H1 (cell line): ENCODE results near the gene CAST.

Experiments
- BACH1 ChIP-seq: IDR thresholded peaks from 2 replicates; pipeline ENCODE4 v1.6.1; 2012; ENCODE audit warnings: low read length, improper control_type of control experiment
- CBX5 ChIP-seq: fragments of 300-800, 300-1000 bp; sonication (generic); IDR thresholded peaks from 2 replicates; pipeline ENCODE4 v1.7.1; 2016; ENCODE audit warnings: antibody characterized with exemption, low read length, low read depth
- CBX8 ChIP-seq: fragments of 300-800, 300-1000 bp; sonication (generic); IDR thresholded peaks from 2 replicates; pipeline ENCODE4 v1.7.1; 2016; ENCODE audit warnings: low read depth, low read length, borderline replicate concordance
- JUN ChIP-seq: IDR thresholded peaks from 2 replicates; pipeline ENCODE4 v1.6.1; 2011; ENCODE audit warnings: low read depth, mild to moderate bottlenecking, improper control_type of control experiment, low read length
- POLR2A ChIP-seq, 2 experiments: IDR thresholded peaks; 1 replicate in 1 of 2; 2 replicates in 1 of 2; pipeline ENCODE4 v1.6.1; 2011; ENCODE audit warnings: low read depth in 2 of 2, low read length in 2 of 2, mild to moderate bottlenecking in 2 of 2; ENCODE audit errors: control extremely low read depth in 1 of 2
- SIN3A ChIP-seq, 2 experiments: IDR thresholded peaks in 1 of 2; conservative IDR thresholded peaks in 1 of 2; 2 replicates each; pipeline ENCODE4 v1.6.1; 2011 to 2012; ENCODE audit warnings: low read length in 2 of 2, improper control_type of control experiment in 1 of 2, low read depth in 1 of 2, mild to moderate bottlenecking in 1 of 2
- SRF ChIP-seq: IDR thresholded peaks from 2 replicates; pipeline ENCODE4 v1.6.1; 2011; ENCODE audit warnings: mild to moderate bottlenecking, low read depth, low read length, moderate library complexity
- TF ChIP-seq, protein P1 (sequence below), 3 experiments: IDR thresholded peaks; 1 replicate in 2 of 3; 2 replicates in 1 of 3; pipeline versions ENCODE4 v1.5.1 to v1.6.1; 2011; ENCODE audit warnings: low read length in 3 of 3, mild to moderate bottlenecking in 3 of 3, inconsistent platforms in 2 of 3, low read depth in 1 of 3, moderate library complexity in 1 of 3; ENCODE audit not compliant: insufficient read depth in 1 of 3; ENCODE audit errors: control extremely low read depth in 1 of 3

DNA sequence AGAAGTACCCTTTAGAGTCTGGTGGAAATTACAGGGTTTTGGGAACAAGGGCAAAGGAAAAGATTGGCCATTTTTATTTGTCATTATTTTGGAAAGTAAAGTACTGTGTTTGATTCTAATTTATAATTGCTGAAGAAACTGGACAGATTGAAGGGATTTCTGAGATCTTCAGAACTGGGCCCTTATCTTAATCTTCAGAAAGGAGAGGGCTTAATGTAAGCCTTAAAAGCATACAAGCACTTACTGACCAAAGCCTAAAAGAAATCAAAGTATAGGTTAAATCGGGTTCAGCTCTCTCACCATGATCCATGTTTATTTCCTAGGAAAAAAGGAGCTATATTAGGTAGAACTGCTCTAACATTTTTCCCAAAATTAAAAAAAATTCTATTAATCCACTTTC, 109.9 kb downstream of the CAST start:
- TF ChIP-seq BACH1 = no peak
- TF ChIP-seq, protein P1, sequence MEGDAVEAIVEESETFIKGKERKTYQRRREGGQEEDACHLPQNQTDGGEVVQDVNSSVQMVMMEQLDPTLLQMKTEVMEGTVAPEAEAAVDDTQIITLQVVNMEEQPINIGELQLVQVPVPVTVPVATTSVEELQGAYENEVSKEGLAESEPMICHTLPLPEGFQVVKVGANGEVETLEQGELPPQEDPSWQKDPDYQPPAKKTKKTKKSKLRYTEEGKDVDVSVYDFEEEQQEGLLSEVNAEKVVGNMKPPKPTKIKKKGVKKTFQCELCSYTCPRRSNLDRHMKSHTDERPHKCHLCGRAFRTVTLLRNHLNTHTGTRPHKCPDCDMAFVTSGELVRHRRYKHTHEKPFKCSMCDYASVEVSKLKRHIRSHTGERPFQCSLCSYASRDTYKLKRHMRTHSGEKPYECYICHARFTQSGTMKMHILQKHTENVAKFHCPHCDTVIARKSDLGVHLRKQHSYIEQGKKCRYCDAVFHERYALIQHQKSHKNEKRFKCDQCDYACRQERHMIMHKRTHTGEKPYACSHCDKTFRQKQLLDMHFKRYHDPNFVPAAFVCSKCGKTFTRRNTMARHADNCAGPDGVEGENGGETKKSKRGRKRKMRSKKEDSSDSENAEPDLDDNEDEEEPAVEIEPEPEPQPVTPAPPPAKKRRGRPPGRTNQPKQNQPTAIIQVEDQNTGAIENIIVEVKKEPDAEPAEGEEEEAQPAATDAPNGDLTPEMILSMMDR (IDR thresholded peaks at IDR 0.05; ENCODE audit: control extremely low read depth in 1 of 3, insufficient read depth in 1 of 3, low read depth in 1 of 3, low read length in 3 of 3) = no peak
- no peak for TF ChIP-seq SRF
- TF ChIP-seq CBX8 = no peak
- TF ChIP-seq POLR2A (IDR thresholded peaks at IDR 0.05; ENCODE audit: control extremely low read depth in 1 of 2, low read depth in 2 of 2, low read length in 2 of 2) = no peak
- no peak for TF ChIP-seq CBX5
- no peak for TF ChIP-seq SIN3A (conservative IDR thresholded peaks at IDR 0.05 in 1 of 2, IDR thresholded peaks at IDR 0.05 in 1 of 2; ENCODE audit: low read depth in 1 of 2, low read length in 2 of 2)
- TF ChIP-seq JUN = no peak
